GM23248 (cell line): ENCODE data around the gene SLC36A4.

Experiments used
- EZH2 ChIP-seq: fragments of 200-600 bp; sonication (generic); IDR thresholded peaks from 2 replicates; pipeline ENCODE4 v1.6.1; 2018; ENCODE audit warnings: antibody characterized with exemption, mild to moderate bottlenecking; ENCODE audit not compliant: insufficient read depth, poor library complexity, severe bottlenecking
- EZH2phosphoT487 ChIP-seq: fragments of 200-600 bp; sonication (generic); IDR thresholded peaks from 2 replicates; pipeline ENCODE4 v1.6.1; 2018; ENCODE audit warnings: antibody characterized with exemption, moderate library complexity, mild to moderate bottlenecking, low read depth; ENCODE audit not compliant: insufficient read depth

DNA sequence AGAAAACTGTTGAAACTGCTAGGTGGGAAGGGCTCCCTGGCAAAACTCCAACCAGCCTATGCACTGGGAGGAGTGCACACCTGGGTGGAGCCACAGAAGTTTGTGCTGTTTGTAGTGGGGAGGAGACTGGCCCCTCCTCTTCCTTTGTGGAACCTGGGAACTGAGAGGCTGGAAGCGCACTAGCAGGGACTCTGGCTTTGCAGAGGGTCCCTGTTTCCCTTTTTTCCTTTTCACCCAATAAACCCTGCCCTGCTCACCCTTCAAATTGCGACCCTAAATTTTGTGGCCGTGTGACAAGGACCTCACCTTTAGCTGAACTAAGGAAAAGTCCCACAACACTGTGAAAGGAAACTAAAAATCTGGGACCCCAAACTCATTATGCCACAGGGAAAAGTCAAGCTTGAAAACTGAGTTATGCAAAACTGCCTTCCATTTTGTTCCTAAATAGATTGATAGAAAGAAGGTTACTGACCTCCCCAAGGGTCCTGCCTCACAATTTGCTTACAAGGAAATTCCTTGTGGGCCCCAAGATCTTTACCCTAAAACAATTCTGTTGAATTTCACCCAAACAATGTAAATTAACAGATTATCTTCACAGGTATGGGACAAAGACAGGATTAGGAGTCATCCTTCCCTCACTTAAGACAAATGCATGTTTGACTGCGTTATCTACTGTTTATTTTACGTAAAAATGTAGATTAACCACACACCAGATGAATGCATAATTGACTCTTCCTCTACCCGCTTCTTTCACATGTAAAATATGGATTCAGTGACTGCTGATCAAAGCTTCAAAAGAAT, 81.0 kb downstream of the SLC36A4 start:
- TF ChIP-seq EZH2 (no peak), EZH2phosphoT487 (no peak)
